Measurements from ENCODE around the gene LRRC23. TPM values are rescaled to one million over a fixed set of nuclear protein-coding genes. Genes with fewer than 3 reads are reported as not detected.
"Not testable (repeated sequence)": the region's sequence is repeated elsewhere in the genome, so short reads cannot be mapped to it uniquely, and the experiment has no call there.

LRRC23 gene
- total RNA-seq, 1 experiment from 2014 or later, result 8.0 TPM

- RAD21 ChIA-PET (ENCODE audit: low non-redundant PET in 1 of 2, low total read pairs in 2 of 2, uncharacterized antibody in 2 of 2, unreplicated experiment in 2 of 2); H3K9ac ChIP-seq (ENCODE audit: low read length); H3K4me2 ChIP-seq (ENCODE audit: low read length); BruUV-seq (replicated peaks); ATAC-seq; H3K27ac ChIP-seq (ENCODE audit: low read depth, low read length); DNase-seq (ENCODE audit: low read depth, low spot score); H3K4me3 ChIP-seq (replicated peaks in 1 of 2; ENCODE audit: low read depth in 1 of 2, low read length in 2 of 2); H2AFZ ChIP-seq (ENCODE audit: low read depth, low read length, poor library complexity, severe bottlenecking); intact Hi-C loops (cut with micrococcal nuclease); H3K9me2 ChIP-seq (ENCODE audit: insufficient read depth); H3K9me3 ChIP-seq (ENCODE audit: control insufficient read depth in 1 of 2, insufficient read depth in 1 of 2, low read depth in 1 of 2, low read length in 2 of 2); CTCF ChIA-PET; H3K27me3 ChIP-seq (ENCODE audit: insufficient read depth, low read length): not testable (repeated sequence)
- Histone ChIP-seq H3K79me2 (ENCODE audit: insufficient read depth, low read length) (peaks cover 33% of the 10 kb centered on the region), H4K20me1 (ENCODE audit: insufficient read depth) (peaks cover 12% of the 10 kb centered on the region; the same call in 1 of the 2 replicates), H3K36me3 (ENCODE audit: control insufficient read depth in 1 of 2, insufficient read depth in 2 of 2, low read length in 2 of 2) (peaks cover 34 to 56% of the 10 kb centered on the region in 2 experiments), H3K4me1 (ENCODE audit: control insufficient read depth in 1 of 2, insufficient read depth in 2 of 2, low read length in 2 of 2) (peaks cover 18 to 38% of the 10 kb centered on the region in 2 experiments)
- POLR2A ChIA-PET, result interaction anchor here (1.2 to 10.9 kb wide), 6 partner anchors 13 to 331 kb away, joined by 3 to 186 read pairs (median 6); partner anchors contain the start of genes C12orf57, CDCA3, COPS7A and GAPDH
Observed at GRCh38 chr12:6865307-6865706, 39.3 kb upstream of the LRRC23 start.

- Histone ChIP-seq H2AFZ (ENCODE audit: low read depth, low read length, poor library complexity, severe bottlenecking) (no peak overlapping the region), H3K36me3 (ENCODE audit: control insufficient read depth in 1 of 2, insufficient read depth in 2 of 2, low read length in 2 of 2) (peaks cover 31 to 56% of the 10 kb centered on the region in 2 experiments; a peak in 3 of 4 replicates), H3K4me2 (ENCODE audit: low read length) (peak overlapping the region; percentile 92), H3K4me3 (replicated peaks in 1 of 2; ENCODE audit: low read depth in 1 of 2, low read length in 2 of 2) (peak overlapping the region; percentile 97 to 99), H3K9ac (ENCODE audit: low read length) (peak overlapping the region; percentile 99), H4K20me1 (ENCODE audit: insufficient read depth) (peaks cover 12% of the 10 kb centered on the region; the same call in 1 of the 2 replicates), H3K9me2 (ENCODE audit: insufficient read depth) (no peaks in the 10 kb centered on the region), H3K9me3 (ENCODE audit: control insufficient read depth in 1 of 2, insufficient read depth in 1 of 2, low read depth in 1 of 2, low read length in 2 of 2) (no peaks in the 10 kb centered on the region), H3K27ac (ENCODE audit: low read depth, low read length) (peak overlapping the region; percentile 52), H3K27me3 (ENCODE audit: insufficient read depth, low read length) (no peaks in the 10 kb centered on the region), H3K4me1 (ENCODE audit: control insufficient read depth in 1 of 2, insufficient read depth in 2 of 2, low read length in 2 of 2) (peaks cover 27 to 48% of the 10 kb centered on the region in 2 experiments), H3K79me2 (ENCODE audit: insufficient read depth, low read length) (peaks cover 43% of the 10 kb centered on the region)
- ChIA-PET CTCF (no interaction called here), POLR2A (interaction anchor here (0.6 to 10.9 kb wide), 15 partner anchors 14 to 885 kb away, joined by 3 to 186 read pairs (median 7); partner anchors contain the start of genes C12orf57, CDCA3, COPS7A and MLF2), RAD21 (ENCODE audit: low non-redundant PET in 1 of 2, low total read pairs in 2 of 2, uncharacterized antibody in 2 of 2, unreplicated experiment in 2 of 2) (no interaction called here)
- DNase-seq (ENCODE audit: low read depth, low spot score) (no peak), ATAC-seq (no peak)
- BruUV-seq (replicated peaks), result no TSS peak
- intact Hi-C loops (cut with micrococcal nuclease), result no loop called here
- TF ChIP-seq EZH2 (IDR thresholded peaks at IDR 0.05) (no peak), SRF (IDR thresholded peaks at IDR 0.05; ENCODE audit: low read depth) (no peak), ZFX (IDR thresholded peaks at IDR 0.05) (no peak), CEBPB (IDR thresholded peaks at IDR 0.05; ENCODE audit: low read depth) (no peak)
- TF ChIP-seq, protein P1, sequence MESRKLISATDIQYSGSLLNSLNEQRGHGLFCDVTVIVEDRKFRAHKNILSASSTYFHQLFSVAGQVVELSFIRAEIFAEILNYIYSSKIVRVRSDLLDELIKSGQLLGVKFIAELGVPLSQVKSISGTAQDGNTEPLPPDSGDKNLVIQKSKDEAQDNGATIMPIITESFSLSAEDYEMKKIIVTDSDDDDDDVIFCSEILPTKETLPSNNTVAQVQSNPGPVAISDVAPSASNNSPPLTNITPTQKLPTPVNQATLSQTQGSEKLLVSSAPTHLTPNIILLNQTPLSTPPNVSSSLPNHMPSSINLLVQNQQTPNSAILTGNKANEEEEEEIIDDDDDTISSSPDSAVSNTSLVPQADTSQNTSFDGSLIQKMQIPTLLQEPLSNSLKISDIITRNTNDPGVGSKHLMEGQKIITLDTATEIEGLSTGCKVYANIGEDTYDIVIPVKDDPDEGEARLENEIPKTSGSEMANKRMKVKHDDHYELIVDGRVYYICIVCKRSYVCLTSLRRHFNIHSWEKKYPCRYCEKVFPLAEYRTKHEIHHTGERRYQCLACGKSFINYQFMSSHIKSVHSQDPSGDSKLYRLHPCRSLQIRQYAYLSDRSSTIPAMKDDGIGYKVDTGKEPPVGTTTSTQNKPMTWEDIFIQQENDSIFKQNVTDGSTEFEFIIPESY (IDR thresholded peaks at IDR 0.05; ENCODE audit: extremely low read depth, insufficient replicate concordance, low read length), result no peak
- TF ChIP-seq, protein P2, sequence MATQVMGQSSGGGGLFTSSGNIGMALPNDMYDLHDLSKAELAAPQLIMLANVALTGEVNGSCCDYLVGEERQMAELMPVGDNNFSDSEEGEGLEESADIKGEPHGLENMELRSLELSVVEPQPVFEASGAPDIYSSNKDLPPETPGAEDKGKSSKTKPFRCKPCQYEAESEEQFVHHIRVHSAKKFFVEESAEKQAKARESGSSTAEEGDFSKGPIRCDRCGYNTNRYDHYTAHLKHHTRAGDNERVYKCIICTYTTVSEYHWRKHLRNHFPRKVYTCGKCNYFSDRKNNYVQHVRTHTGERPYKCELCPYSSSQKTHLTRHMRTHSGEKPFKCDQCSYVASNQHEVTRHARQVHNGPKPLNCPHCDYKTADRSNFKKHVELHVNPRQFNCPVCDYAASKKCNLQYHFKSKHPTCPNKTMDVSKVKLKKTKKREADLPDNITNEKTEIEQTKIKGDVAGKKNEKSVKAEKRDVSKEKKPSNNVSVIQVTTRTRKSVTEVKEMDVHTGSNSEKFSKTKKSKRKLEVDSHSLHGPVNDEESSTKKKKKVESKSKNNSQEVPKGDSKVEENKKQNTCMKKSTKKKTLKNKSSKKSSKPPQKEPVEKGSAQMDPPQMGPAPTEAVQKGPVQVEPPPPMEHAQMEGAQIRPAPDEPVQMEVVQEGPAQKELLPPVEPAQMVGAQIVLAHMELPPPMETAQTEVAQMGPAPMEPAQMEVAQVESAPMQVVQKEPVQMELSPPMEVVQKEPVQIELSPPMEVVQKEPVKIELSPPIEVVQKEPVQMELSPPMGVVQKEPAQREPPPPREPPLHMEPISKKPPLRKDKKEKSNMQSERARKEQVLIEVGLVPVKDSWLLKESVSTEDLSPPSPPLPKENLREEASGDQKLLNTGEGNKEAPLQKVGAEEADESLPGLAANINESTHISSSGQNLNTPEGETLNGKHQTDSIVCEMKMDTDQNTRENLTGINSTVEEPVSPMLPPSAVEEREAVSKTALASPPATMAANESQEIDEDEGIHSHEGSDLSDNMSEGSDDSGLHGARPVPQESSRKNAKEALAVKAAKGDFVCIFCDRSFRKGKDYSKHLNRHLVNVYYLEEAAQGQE (IDR thresholded peaks at IDR 0.05; ENCODE audit: low read depth), result no peak
Observed at GRCh38 chr12:6866163-6866919, 38.3 kb upstream of the LRRC23 start.

Data from HCT116 (cell line).